Measurements from ENCODE around the gene TEX48.

Gene TEX48

GRCh38 chr9:114662081-114662989, 19.7 kb downstream of the TEX48 start:
- DNase-seq: peak; percentile 40

- no peak for DNase-seq
Measured at GRCh38 chr9:114657705-114658104, 24.3 kb downstream of the TEX48 start, which contains the start of gene TEX53. TEX53 (minus strand) TSS chr9:114657805; CDS start chr9:114657774, 31 bp downstream.

DNA sequence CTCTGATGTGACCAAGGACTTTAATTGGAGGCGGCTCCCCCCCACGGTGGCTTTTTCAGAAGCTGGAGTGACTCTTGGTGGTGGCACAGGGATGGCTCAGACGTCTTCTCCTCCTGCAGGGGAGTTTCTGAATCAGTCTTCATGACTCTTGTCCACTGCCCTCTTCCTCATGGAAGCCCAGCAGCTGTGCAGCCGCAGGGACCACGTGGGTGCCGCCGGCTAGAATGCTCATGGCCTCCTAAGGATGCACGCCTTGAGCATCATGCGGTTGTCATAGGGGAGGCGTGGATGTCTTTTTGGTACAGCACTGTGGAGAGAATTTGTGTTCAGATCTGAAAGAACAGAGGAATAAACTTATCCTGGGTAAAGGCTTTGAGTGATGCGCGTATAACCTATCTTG, 25.7 kb downstream of the TEX48 start:
- no peak for DNase-seq

DNA sequence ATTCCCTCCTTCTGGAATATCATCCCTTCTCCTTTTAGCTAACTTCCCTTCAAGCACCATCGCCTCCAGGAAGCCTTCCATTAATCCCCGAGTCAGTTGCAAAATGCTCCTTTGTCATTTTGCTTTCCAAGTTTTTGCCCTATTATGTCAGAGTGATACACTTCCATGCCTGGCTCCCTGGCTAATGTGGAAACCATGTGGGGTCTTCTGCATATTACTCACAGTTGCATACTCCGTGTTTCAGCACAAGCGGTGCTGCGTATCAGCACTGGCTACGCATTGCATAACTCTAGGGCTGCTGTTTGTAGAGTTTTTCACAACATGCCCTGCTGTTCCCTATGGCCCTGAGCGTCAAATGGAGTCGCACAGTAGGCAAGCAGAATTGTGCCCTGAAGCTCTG, 26.3 kb downstream of the TEX48 start:
- no peak for DNase-seq

GRCh38 chr9:114653556-114654159, 28.3 kb downstream of the TEX48 start:
- DNase-seq: peak; percentile 57

- DNase-seq: no peak
Measured at GRCh38 chr9:114652776-114653555, 29.0 kb downstream of the TEX48 start.

GRCh38 chr9:114643896-114644295, 38.1 kb downstream of the TEX48 start:
- DNase-seq: no peak

- no peak for DNase-seq
Measured at GRCh38 chr9:114643001-114643400, 39.0 kb downstream of the TEX48 start.

DNA sequence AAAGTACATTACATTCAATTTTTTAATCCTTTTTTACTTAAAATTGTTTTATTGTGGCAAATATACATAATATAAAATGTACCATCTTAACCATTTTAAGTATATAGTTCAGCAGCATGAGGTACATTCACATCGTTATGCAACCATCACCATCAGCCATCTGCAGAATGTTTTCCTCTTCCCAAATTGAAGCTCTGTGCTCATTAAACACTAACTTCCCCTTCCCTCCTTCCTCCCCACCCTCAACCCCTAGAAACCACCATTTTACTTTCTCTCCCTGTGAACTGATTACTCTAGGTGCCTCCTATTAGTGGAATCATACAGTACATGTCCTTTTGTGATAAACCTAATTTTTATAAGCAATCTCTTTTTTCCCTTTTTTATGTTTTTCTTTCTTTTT, 40.0 kb downstream of the TEX48 start:
- no peak for DNase-seq

DNA sequence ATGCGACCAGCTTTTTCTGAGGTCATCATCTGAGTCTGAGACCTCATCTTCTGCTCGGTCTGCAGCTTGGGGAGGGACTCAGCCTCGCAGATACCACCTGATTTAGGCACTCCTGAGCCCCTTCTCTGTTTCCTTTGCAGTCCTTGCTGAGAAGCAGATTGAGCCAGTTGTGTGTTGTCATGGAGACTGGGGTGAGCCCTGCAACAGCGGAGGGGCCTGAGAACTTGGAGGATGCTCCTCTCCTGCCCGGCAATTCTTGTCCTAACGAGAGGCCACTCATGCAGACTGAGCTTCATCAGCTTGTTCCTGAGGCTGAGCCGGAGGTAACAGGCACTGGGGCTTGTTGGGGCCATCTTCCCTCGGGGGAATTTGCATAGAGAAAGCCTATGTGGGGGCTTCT, 43.6 kb downstream of the TEX48 start:
- no peak for DNase-seq

DNA sequence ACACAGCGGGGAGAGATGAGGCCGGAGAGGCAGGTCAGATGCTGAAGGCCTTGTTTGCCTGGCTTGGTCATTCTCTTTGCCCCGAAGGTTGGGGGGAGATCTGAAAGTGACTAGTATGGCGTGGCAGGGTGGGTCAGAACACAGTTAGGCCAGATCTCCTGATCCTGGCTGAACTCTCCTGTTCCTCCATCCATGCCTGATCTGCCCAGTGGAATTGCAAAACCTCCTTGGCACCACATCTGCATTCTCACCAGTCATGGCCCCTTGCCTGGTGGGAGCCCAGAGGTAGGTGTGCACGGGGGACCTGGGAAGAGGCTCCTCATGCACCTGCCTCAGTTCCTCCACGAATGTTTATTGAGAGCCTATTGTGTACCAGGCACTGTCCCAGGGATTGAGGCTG, 47.6 kb downstream of the TEX48 start:
- no peak for DNase-seq

DNA sequence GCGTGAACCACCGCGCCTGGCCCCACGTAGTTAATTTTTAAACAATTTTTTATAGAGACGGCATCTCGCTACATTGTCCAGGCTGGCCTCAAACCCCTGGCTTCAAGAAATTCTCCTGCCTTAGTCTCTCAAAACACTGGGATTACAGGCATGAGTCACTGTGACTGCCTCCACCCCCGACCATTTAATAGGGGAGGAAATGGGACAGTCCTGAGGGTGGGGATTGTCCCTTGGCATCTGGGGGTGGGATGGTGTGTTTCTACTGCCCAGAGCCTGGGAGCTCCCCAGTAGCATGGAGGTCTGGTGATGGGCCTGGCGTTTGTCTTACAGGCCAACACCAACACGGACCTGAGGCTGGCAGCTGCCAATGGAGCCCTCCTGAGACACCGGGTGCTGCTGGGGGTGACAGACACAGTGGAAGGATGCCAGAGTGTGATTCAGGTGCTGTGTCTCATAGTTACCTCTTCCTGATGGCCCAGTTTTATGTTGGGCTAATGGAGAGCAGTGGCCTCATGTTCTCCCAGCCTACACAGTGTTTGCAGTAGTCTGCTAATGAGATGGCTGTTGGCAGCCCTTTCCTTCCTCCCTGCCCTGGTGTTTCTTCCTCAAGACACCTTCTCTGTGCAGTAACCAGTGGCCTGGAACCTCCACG, 48.4 kb downstream of the TEX48 start:
- no peak for DNase-seq

- no peak for DNase-seq
Measured at GRCh38 chr9:114631166-114631565, 50.8 kb downstream of the TEX48 start.

GRCh38 chr9:114629563-114630090, 52.4 kb downstream of the TEX48 start:
- DNase-seq: no peak

- DNase-seq: no peak
Measured at GRCh38 chr9:114627553-114627952, 54.4 kb downstream of the TEX48 start.

- no peak for DNase-seq
Measured at GRCh38 chr9:114626415-114627020, 55.5 kb downstream of the TEX48 start.

DNA sequence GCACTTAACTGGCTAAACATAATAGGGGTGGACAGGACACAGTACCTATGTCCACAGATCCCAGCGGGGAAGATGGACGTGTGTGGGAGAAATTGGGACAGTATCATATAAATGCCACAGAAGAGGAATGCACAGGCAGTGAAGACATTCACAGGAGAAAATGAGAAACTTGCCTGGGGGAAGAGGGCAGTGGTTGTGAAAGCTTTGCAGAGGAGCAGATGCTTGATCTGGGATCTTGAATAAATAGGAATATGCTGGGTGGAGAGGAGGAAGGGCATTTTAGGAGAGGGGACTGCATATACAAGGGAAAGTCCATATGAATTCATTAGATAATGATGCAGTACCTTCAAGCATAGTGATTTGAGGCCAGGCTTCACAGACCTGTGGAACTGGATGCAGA, 57.3 kb downstream of the TEX48 start:
- DNase-seq: no peak

DNA sequence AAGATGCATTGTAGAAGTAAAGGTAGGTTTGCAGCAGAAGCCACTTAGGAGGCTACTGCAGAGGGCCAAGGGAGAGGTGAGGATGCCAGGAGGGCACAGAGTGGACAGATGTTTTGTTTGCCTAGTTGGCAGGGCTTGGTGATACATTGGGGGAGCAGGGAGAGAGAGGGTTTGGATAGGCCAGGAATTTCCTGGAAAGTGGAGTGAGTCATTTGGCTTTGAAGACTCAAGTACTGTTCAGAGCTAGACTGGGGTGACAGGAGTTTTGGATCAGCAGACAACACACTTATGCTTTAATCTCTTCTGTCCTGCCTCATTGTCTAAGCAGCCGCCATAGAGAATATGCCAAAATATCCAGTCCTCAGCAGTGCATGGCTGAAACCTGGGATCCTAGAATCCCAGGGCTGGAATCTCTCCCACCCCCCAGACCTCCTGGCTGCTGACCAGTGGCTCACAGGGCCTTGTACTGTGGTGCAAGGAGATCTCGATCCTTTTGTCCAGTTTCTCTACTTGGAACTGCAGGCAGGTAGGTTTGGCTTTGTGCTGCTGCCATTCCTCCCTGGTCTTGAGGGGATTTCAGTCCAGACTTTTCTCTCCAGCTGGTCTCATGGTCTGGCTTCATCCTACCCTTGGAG, 59.9 kb downstream of the TEX48 start:
- DNase-seq: no peak

- no peak for DNase-seq
Measured at GRCh38 chr9:114621561-114621960, 60.4 kb downstream of the TEX48 start.

DNA sequence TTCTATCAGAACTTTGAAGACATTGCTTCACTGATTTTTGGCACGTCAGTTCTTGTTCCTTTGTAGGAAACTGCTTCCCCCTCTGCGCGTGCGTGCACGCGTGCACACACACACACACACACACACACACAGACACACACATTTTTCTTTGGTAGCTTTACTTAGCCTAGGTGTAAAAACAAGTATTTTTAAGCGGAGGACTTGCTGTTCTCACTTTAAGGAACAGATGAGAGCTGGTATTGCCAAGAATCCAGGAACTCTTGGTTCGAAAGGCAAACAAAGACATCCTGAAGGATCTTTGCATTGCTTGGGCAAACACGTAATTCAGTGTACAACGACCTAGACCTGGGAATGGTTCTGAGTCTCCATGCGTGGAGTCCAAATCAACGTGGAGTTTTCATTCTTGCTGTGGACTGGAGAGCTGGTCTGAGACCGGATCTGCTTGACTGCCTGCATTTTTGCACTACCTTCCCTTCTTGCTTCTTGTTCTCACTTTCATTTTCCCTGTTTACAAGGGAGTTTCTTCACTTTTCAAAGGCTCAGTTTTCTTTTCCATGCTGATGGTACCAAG, 62.7 kb downstream of the TEX48 start:
- DNase-seq: no peak
